ENCODE data around the gene IGFBP1. TPM values are rescaled to one million over a fixed set of nuclear protein-coding genes. Genes with fewer than 3 reads are reported as not detected.
A peak's percentile ranks its signal among the peaks of the same experiment; 100 is the strongest.

Gene IGFBP1
- total and polyA plus RNA-seq, 8 donors = 0.55 TPM; not detected in 7

DNA sequence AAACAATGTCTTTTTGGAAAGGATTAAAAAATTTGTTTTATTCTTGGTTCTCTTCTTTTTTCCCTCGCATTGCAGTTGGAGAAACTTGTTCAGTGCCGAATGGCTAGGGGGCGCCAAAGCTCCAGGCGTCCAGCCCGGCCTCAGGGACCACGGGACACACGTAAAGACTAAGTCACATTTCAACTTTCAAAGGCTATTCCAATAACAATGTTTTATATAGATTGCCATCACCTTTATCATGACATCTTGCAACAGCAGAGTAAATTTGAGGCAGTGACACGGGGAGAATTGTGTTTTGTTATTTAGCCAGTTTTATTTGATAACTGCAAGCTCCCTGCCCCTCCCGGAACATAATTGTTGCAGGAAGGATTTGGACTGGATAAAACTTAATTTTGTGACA is 35.0 kb downstream of the IGFBP1 start:
- WGBS, 5 donors = 6 to 9% (median 7%) methylated on average over 9 of the region's 9 CpGs
- DNase-seq = peak; percentile 74 to 91
- Histone ChIP-seq H3K27me3 (peaks cover 6 to 48% (median 38%) of the 10 kb centered on the region in 3 donors), H3K27ac (peak overlapping the region in 1 of 5 donors; percentile 39), H3K4me3 (peak overlapping the region in 1 of 4 donors; percentile 56), H3K9me3 (no peaks in the 10 kb centered on the region), H3K36me3 (no peaks in the 10 kb centered on the region), H3K4me1 (peaks cover 30 to 54% (median 41%) of the 10 kb centered on the region in 4 donors)
- intact Hi-C loops (cut with DNase I; ENCODE audit: low total_unique reads) = no loop called here
- no peak for TF ChIP-seq EP300 (IDR thresholded peaks at IDR 0.05)
- TF ChIP-seq, protein P1, sequence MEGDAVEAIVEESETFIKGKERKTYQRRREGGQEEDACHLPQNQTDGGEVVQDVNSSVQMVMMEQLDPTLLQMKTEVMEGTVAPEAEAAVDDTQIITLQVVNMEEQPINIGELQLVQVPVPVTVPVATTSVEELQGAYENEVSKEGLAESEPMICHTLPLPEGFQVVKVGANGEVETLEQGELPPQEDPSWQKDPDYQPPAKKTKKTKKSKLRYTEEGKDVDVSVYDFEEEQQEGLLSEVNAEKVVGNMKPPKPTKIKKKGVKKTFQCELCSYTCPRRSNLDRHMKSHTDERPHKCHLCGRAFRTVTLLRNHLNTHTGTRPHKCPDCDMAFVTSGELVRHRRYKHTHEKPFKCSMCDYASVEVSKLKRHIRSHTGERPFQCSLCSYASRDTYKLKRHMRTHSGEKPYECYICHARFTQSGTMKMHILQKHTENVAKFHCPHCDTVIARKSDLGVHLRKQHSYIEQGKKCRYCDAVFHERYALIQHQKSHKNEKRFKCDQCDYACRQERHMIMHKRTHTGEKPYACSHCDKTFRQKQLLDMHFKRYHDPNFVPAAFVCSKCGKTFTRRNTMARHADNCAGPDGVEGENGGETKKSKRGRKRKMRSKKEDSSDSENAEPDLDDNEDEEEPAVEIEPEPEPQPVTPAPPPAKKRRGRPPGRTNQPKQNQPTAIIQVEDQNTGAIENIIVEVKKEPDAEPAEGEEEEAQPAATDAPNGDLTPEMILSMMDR (IDR thresholded peaks at IDR 0.05) = peak in 5 of 7 experiments; percentile 58 to 87 (median 75)
- no peak for TF ChIP-seq POLR2A (IDR thresholded peaks at IDR 0.05)
- no peak for TF ChIP-seq POLR2AphosphoS5 (IDR thresholded peaks at IDR 0.05)

- intact Hi-C loops (cut with DNase I; ENCODE audit: low total_unique reads) = no loop called here
- no peak overlapping the region for H3K4me3 ChIP-seq
- TF ChIP-seq, protein P1 (IDR thresholded peaks at IDR 0.05) = no peak
- TF ChIP-seq EP300 (IDR thresholded peaks at IDR 0.05) (no peak), POLR2AphosphoS5 (IDR thresholded peaks at IDR 0.05) (no peak), POLR2A (IDR thresholded peaks at IDR 0.05) (no peak)
- DNase-seq = no peak
- WGBS, 5 donors = 47 to 66% (median 58%) methylated on average over 6 of the region's 6 CpGs
- H3K27ac ChIP-seq = no peak overlapping the region
- H3K4me1 ChIP-seq = peaks cover 30 to 49% (median 39%) of the 10 kb centered on the region in 4 donors
- H3K9me3 ChIP-seq = no peaks in the 10 kb centered on the region
- H3K27me3 ChIP-seq = peaks cover 6 to 43% (median 32%) of the 10 kb centered on the region in 3 donors
- H3K36me3 ChIP-seq = no peaks in the 10 kb centered on the region
Measured at GRCh38 chr7:45923818-45924217, 35.5 kb downstream of the IGFBP1 start.

GRCh38 chr7:45924283-45924682 is 36.0 kb downstream of the IGFBP1 start:
- TF ChIP-seq, protein P1 (IDR thresholded peaks at IDR 0.05) = no peak
- TF ChIP-seq EP300 (IDR thresholded peaks at IDR 0.05) = no peak
- TF ChIP-seq POLR2A (IDR thresholded peaks at IDR 0.05) = no peak
- no peak for TF ChIP-seq POLR2AphosphoS5 (IDR thresholded peaks at IDR 0.05)
- intact Hi-C loops (cut with DNase I; ENCODE audit: low total_unique reads) = no loop called here
- no peaks in the 10 kb centered on the region for H3K9me3 ChIP-seq
- H3K27me3 ChIP-seq = peaks cover 6 to 38% (median 29%) of the 10 kb centered on the region in 3 donors
- H3K27ac ChIP-seq = no peak overlapping the region
- no peak for DNase-seq
- no peaks in the 10 kb centered on the region for H3K36me3 ChIP-seq
- H3K4me1 ChIP-seq = peaks cover 30 to 45% (median 36%) of the 10 kb centered on the region in 4 donors
- WGBS, 5 donors = 46 to 61% (median 54%) methylated on average over 5 of the region's 5 CpGs
- no peak overlapping the region for H3K4me3 ChIP-seq

DNA sequence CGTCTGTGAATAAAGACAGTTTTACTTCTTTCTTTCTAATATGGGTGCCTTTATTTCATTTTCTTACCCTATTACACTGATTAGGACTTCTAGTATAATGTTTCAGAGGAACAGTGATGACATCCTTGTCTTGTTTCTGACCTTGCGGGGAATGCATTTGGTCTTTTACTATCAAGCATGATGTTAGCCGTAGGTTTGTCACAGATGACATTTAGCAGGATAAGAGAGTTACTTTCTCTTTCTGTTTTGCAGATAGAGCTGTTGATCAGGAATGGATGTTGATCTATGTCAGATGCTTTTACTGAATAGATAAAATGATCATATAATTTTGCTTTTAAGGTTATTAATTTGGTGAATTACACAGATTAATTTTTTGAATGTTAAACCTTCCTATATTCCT is 39.4 kb downstream of the IGFBP1 start:
- H3K27me3 ChIP-seq = peaks cover 0 to 4% (median 3%) of the 10 kb centered on the region in 3 donors
- H3K9me3 ChIP-seq = no peaks in the 10 kb centered on the region
- 72 to 81% (median 81%) methylated on average over 3 of the region's 3 CpGs for WGBS, 5 donors
- intact Hi-C loops (cut with DNase I; ENCODE audit: low total_unique reads) = no loop called here
- no peak for TF ChIP-seq EP300 (IDR thresholded peaks at IDR 0.05)
- TF ChIP-seq POLR2AphosphoS5 (IDR thresholded peaks at IDR 0.05) = no peak
- TF ChIP-seq, protein P1 (IDR thresholded peaks at IDR 0.05) = no peak
- TF ChIP-seq POLR2A (IDR thresholded peaks at IDR 0.05) = no peak
- H3K27ac ChIP-seq = no peak overlapping the region
- no peaks in the 10 kb centered on the region for H3K36me3 ChIP-seq
- H3K4me3 ChIP-seq = no peak overlapping the region
- peaks cover 3 to 10% (median 5%) of the 10 kb centered on the region in 4 donors for H3K4me1 ChIP-seq
- DNase-seq = no peak

Data from stomach (tissue), 9 donors.